CD14-positive monocyte (primary cell): ENCODE measurements around the gene TRABD. TPM values are rescaled to one million over a fixed set of nuclear protein-coding genes. Genes with fewer than 3 reads are reported as not detected.

ENCODE experiments used
- DNase-seq, 3 donors: peaks; one replicate each; pipeline ENCODE4 v3.0.0-alpha.2; 2011 to 2022
- H2AFZ ChIP-seq: 2 replicates; pipeline ENCODE4 v1.6.0; 2012; ENCODE audit warnings: mild to moderate bottlenecking, low read depth, low read length, inconsistent platforms; ENCODE audit not compliant: insufficient read depth, poor library complexity, severe bottlenecking
- H3K27ac ChIP-seq, 2 donors: 1 replicate in 1 of 2; 2 replicates in 1 of 2; pipeline ENCODE4 v1.5.1; 2012 to 2013; ENCODE audit warnings: low read length in 2 of 2, control low read depth in 1 of 2, inconsistent platforms in 1 of 2, low read depth in 1 of 2, mild to moderate bottlenecking in 1 of 2
- H3K27me3 ChIP-seq, 2 donors: one replicate each; pipeline versions ENCODE4 v1.6.0 to v1.6.1; 2011 to 2013; ENCODE audit warnings: low read length in 2 of 2; ENCODE audit not compliant: control insufficient read depth in 2 of 2, insufficient read depth in 2 of 2
- H3K36me3 ChIP-seq, 2 donors: replicated peaks in 1 of 2; 1 replicate in 1 of 2; 2 replicates in 1 of 2; pipeline versions ENCODE4 v1.5.1 to v1.6.1; 2012 to 2013; ENCODE audit warnings: low read length in 2 of 2, control low read depth in 1 of 2, inconsistent platforms in 1 of 2, mild to moderate bottlenecking in 1 of 2; ENCODE audit not compliant: insufficient read depth in 2 of 2, control insufficient read depth in 1 of 2
- H3K4me1 ChIP-seq, 2 donors: 1 replicate in 1 of 2; 2 replicates in 1 of 2; pipeline versions ENCODE4 v1.5.1 to v1.6.1; 2012 to 2013; ENCODE audit warnings: low read length in 2 of 2, control low read depth in 1 of 2, inconsistent platforms in 1 of 2, mild to moderate bottlenecking in 1 of 2, moderate library complexity in 1 of 2; ENCODE audit not compliant: insufficient read depth in 2 of 2, control insufficient read depth in 1 of 2
- H3K4me2 ChIP-seq: replicated peaks from 2 replicates; pipeline ENCODE3; 2012; ENCODE audit warnings: low read length, moderate library complexity, mild to moderate bottlenecking; ENCODE audit not compliant: poor library complexity, severe bottlenecking; ENCODE audit errors: extremely low read depth
- H3K4me3 ChIP-seq, 3 experiments: fragments of 200-600 bp in 1 of 3; sonication (generic) in 1 of 3; replicated peaks in 1 of 3; 1 replicate in 2 of 3; 2 replicates in 1 of 3; pipeline ENCODE4 v1.5.1; 2011 to 2013; ENCODE audit warnings: low read length in 3 of 3, mild to moderate bottlenecking in 3 of 3, control low read depth in 2 of 3, low read depth in 2 of 3, inconsistent platforms in 1 of 3, moderate library complexity in 1 of 3
- H3K79me2 ChIP-seq: 2 replicates; pipeline ENCODE4 v1.6.0; 2012; ENCODE audit warnings: mild to moderate bottlenecking, control low read depth, inconsistent platforms, low read length, moderate library complexity; ENCODE audit not compliant: insufficient read depth
- H3K9ac ChIP-seq: 2 replicates; pipeline ENCODE4 v1.6.0; 2017; ENCODE audit warnings: low read length, mild to moderate bottlenecking; ENCODE audit not compliant: insufficient read depth, poor library complexity, severe bottlenecking
- H3K9me3 ChIP-seq, 2 donors: replicated peaks in 1 of 2; 1 replicate in 1 of 2; 2 replicates in 1 of 2; pipeline versions ENCODE4 v1.5.1 to v1.6.1; 2012 to 2013; ENCODE audit warnings: low read length in 2 of 2, control low read depth in 1 of 2; ENCODE audit not compliant: control insufficient read depth in 1 of 2, insufficient read depth in 1 of 2
- H4K20me1 ChIP-seq: 2 replicates; pipeline ENCODE4 v1.6.0; 2012; ENCODE audit warnings: mild to moderate bottlenecking, low read length, control low read depth, moderate library complexity; ENCODE audit not compliant: insufficient read depth
- H3K27ac Mint-ChIP-seq, 7 donors: one replicate each; pipeline ENCODE4 v1.8.0; 2020; ENCODE audit warnings: mild to moderate bottlenecking in 7 of 7, mixed read lengths in 7 of 7, moderate library complexity in 6 of 7, inconsistent platforms in 2 of 7
- H3K27me3 Mint-ChIP-seq, 3 donors: one replicate each; pipeline ENCODE4 v1.8.0; 2021 to 2022; ENCODE audit warnings: low read depth in 3 of 3, mild to moderate bottlenecking in 3 of 3, mixed read lengths in 3 of 3, moderate library complexity in 3 of 3, inconsistent platforms in 1 of 3
- H3K36me3 Mint-ChIP-seq, 2 donors: one replicate each; pipeline ENCODE4 v1.8.0; 2020; ENCODE audit warnings: mixed read lengths in 2 of 2, inconsistent platforms in 1 of 2, mild to moderate bottlenecking in 1 of 2
- H3K4me1 Mint-ChIP-seq: one replicate; pipeline ENCODE4 v1.8.0; 2020; ENCODE audit warnings: mild to moderate bottlenecking, mixed read lengths
- H3K4me3 Mint-ChIP-seq, 2 donors: one replicate each; pipeline ENCODE4 v1.8.0; 2020; ENCODE audit warnings: mild to moderate bottlenecking in 2 of 2, mixed read lengths in 2 of 2, moderate library complexity in 1 of 2
- H3K9me3 Mint-ChIP-seq, 7 donors: one replicate each; pipeline ENCODE4 v1.8.0; 2020 to 2022; ENCODE audit warnings: mixed read lengths in 7 of 7, mild to moderate bottlenecking in 6 of 7, moderate library complexity in 6 of 7, inconsistent platforms in 2 of 7
- WGBS: methylation state at CpG from one replicate; pipeline ENCODE4 v1.1.5; 2013; ENCODE audit warnings: missing lambda C conversion rate; ENCODE audit not compliant: insufficient coverage; 5-methylcytosine and 5-hydroxymethylcytosine counted together
- intact Hi-C, 2 donors: fragments of 100-400 bp; cut with micrococcal nuclease; formaldehyde crosslinking; loops; one replicate each; pipeline versions ENCODE4 v1.15.0 to v1.15.1; 2023
- polyA plus RNA-seq, 3 donors: library from polyadenylated mRNA; depleted of rRNA in 1 of 3; unstranded in 2 of 3; stranded (reverse) in 1 of 3; fragments of 300-500 nt in 2 of 3; fragments of >200 nt in 1 of 3; fragmentation: Illumina TruSeq in 2 of 3; gene quantifications; 1 replicate in 2 of 3; 2 replicates in 1 of 3; pipeline ENCODE4 v1.2.3, GENCODE V29; 2012 to 2021
- TF ChIP-seq, protein P1 (sequence below): fragments of 200-600 bp; IDR thresholded peaks from one replicate; pipeline ENCODE4 v1.8.0; 2022; ENCODE audit warnings: antibody characterized with exemption, mild to moderate bottlenecking

Gene TRABD
- polyA plus RNA-seq, 3 donors = 34.5 to 240 (median 39.3) TPM

DNA sequence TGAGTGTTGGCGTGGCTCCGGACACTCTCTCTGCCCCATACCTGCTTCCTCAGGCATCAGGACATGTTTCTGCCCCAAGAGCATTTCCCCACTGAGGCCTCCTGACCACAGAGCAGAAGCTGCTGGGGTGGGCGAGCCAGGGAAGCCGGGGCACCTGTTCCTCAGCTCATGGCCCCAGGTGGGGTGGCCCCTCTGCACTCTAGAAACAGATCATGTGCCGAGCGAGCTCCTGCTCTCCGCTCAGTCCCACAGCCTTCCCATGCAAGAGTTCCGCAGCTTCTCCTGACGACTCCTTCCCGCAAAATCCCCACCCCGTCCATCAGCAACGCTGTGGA, 37.6 kb upstream of the TRABD start:
- no peaks in the 10 kb centered on the region for H3K79me2 ChIP-seq
- intact Hi-C loops = loop anchor here in 1 of 2 donors (2.0 kb wide), 1 partner anchor 53 kb away; the partner anchor contains the start of gene SELENOO
- H2AFZ ChIP-seq = peak overlapping the region; percentile 41
- H3K36me3 ChIP-seq = no peaks in the 10 kb centered on the region
- H3K9me3 ChIP-seq = no peaks in the 10 kb centered on the region
- Mint-ChIP-seq H3K27ac (peak overlapping the region in 4 of 7 donors; percentile 32 to 65 (median 50)), H3K4me1 (peaks cover 56% of the 10 kb centered on the region), H3K4me3 (no peak overlapping the region), H3K9me3 (no peaks in the 10 kb centered on the region), H3K27me3 (peaks cover 0 to 6% (median 3%) of the 10 kb centered on the region in 3 donors), H3K36me3 (no peaks in the 10 kb centered on the region)
- peaks cover 45 to 48% of the 10 kb centered on the region in 2 donors for H3K4me1 ChIP-seq
- H4K20me1 ChIP-seq = no peaks in the 10 kb centered on the region
- TF ChIP-seq, protein P1, sequence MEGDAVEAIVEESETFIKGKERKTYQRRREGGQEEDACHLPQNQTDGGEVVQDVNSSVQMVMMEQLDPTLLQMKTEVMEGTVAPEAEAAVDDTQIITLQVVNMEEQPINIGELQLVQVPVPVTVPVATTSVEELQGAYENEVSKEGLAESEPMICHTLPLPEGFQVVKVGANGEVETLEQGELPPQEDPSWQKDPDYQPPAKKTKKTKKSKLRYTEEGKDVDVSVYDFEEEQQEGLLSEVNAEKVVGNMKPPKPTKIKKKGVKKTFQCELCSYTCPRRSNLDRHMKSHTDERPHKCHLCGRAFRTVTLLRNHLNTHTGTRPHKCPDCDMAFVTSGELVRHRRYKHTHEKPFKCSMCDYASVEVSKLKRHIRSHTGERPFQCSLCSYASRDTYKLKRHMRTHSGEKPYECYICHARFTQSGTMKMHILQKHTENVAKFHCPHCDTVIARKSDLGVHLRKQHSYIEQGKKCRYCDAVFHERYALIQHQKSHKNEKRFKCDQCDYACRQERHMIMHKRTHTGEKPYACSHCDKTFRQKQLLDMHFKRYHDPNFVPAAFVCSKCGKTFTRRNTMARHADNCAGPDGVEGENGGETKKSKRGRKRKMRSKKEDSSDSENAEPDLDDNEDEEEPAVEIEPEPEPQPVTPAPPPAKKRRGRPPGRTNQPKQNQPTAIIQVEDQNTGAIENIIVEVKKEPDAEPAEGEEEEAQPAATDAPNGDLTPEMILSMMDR = no peak
- no peak for DNase-seq
- no peak overlapping the region for H3K4me3 ChIP-seq
- H3K9ac ChIP-seq = no peak overlapping the region
- 63% methylated on average over 12 of the region's 12 CpGs for WGBS
- no peak overlapping the region for H3K4me2 ChIP-seq
- peak overlapping the region in 1 of 2 donors; percentile 51 for H3K27ac ChIP-seq
- H3K27me3 ChIP-seq = no peaks in the 10 kb centered on the region

GRCh38 chr22:50148991-50149721, 36.6 kb upstream of the TRABD start:
- H3K9me3 ChIP-seq = no peaks in the 10 kb centered on the region
- peak overlapping the region in 4 of 7 donors; percentile 10 to 70 (median 54) for H3K27ac Mint-ChIP-seq
- peak overlapping the region; percentile 61 for H3K4me2 ChIP-seq
- intact Hi-C loops = loop anchor here (1.0 to 2.0 kb wide), 2 partner anchors 52 to 60 kb away; partner anchors contain the start of gene SELENOO (in 1 of the 2)
- H3K79me2 ChIP-seq = no peaks in the 10 kb centered on the region
- no peaks in the 10 kb centered on the region for H3K36me3 ChIP-seq
- 22% methylated on average over 21 of the region's 22 CpGs for WGBS
- no peaks in the 10 kb centered on the region for H4K20me1 ChIP-seq
- H3K9ac ChIP-seq = no peak overlapping the region
- H3K4me3 Mint-ChIP-seq = peak overlapping the region; percentile 57 to 79
- no peaks in the 10 kb centered on the region for H3K27me3 ChIP-seq
- peak overlapping the region in 1 of 3 experiments; percentile 52 for H3K4me3 ChIP-seq
- H3K4me1 ChIP-seq = peaks cover 35 to 38% of the 10 kb centered on the region in 2 donors
- peak; percentile 76 to 83 (median 79) for DNase-seq
- H3K27me3 Mint-ChIP-seq = peaks cover 0 to 6% (median 0%) of the 10 kb centered on the region in 3 donors
- H3K36me3 Mint-ChIP-seq = no peaks in the 10 kb centered on the region
- peak overlapping the region; percentile 63 for H2AFZ ChIP-seq
- TF ChIP-seq, protein P1 = peak; percentile 98
- peaks cover 46% of the 10 kb centered on the region for H3K4me1 Mint-ChIP-seq
- H3K9me3 Mint-ChIP-seq = no peaks in the 10 kb centered on the region
- no peak overlapping the region for H3K27ac ChIP-seq
